ENCODE data around the gene PRPF38B.

PRPF38B gene

DNA sequence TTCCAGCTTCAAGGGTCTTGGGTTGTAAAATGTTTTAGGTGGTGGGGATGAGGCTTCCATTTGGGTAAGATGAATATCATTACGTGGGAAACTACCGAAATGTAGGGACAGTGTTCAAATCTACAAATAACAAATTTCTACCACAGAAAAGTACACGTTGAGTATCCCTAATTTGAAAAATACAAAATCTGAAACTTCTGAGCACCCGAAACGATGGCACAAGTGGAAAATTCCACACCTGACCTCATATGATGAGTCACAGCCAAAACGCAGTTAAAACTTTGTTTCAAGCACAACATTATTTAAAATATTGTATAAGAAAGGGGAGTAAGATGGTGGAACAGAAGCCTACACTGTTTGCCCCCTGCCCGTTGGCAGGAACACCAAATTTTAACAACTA, 22.4 kb upstream of the PRPF38B start:
- no peak for TF ChIP-seq POLR2AphosphoS5 (IDR thresholded peaks at IDR 0.05; ENCODE audit: low read depth, low read length)

- TF ChIP-seq REST (IDR thresholded peaks at IDR 0.05; ENCODE audit: insufficient read depth in 1 of 2, low read depth in 2 of 2, low read length in 2 of 2) (no peak), TAF1 (IDR thresholded peaks at IDR 0.05; ENCODE audit: borderline replicate concordance, insufficient read depth, low read length) (no peak), POLR2AphosphoS5 (IDR thresholded peaks at IDR 0.05; ENCODE audit: low read depth, low read length) (no peak), FOXP2 (optimal IDR thresholded peaks at IDR 0.05; ENCODE audit: borderline replicate concordance, extremely low read depth, extremely low read length, insufficient read depth) (no peak), SIN3A (IDR thresholded peaks at IDR 0.05; ENCODE audit: borderline replicate concordance, insufficient read depth, low read length) (no peak)
Observed at GRCh38 chr1:108670131-108670773, 21.9 kb upstream of the PRPF38B start.

DNA sequence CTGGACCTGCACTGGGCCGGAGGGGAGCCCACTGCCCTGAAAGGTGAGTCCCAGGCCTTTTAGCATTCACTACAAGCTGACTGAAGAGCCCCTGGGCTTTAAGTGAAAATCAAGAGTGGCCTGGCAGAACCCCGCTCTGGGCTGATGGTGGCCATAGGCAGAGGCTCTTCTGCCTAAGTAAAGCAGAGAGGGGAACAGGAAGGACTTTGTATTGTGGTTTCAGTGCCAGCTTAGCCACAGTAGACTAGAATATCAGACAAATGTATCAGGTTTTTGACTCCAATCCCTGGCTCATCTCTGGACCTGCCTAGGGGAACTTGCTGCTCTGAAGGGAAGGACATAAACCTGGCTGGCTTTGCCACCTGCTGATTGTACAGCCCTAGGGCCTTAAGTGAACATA, 21.0 kb upstream of the PRPF38B start:
- TF ChIP-seq SIN3A (IDR thresholded peaks at IDR 0.05; ENCODE audit: borderline replicate concordance, insufficient read depth, low read length) (no peak), TAF1 (IDR thresholded peaks at IDR 0.05; ENCODE audit: borderline replicate concordance, insufficient read depth, low read length) (no peak), REST (IDR thresholded peaks at IDR 0.05; ENCODE audit: insufficient read depth in 1 of 2, low read depth in 2 of 2, low read length in 2 of 2) (no peak), FOXP2 (optimal IDR thresholded peaks at IDR 0.05; ENCODE audit: borderline replicate concordance, extremely low read depth, extremely low read length, insufficient read depth) (no peak), POLR2AphosphoS5 (IDR thresholded peaks at IDR 0.05; ENCODE audit: low read depth, low read length) (no peak)

DNA sequence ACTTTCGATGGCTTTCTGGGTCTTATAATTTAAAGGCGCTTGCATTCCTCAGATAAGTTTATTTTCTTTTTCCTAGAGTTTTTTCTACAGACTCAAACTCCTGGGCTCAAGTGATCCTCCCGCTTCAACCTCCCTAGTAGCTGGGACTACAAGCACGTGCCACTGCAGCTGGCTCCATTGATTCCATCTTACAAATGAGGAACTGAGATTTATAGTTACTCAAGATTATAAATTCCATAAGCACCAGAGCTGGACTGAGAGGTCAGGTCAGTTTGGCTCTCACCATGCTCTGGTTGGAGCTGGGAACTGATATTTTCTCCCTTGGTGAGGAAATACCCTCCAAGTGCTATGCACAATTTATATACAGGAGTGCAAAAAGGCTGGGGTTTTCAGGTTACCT, 13.4 kb upstream of the PRPF38B start:
- TF ChIP-seq FOXP2 (optimal IDR thresholded peaks at IDR 0.05; ENCODE audit: borderline replicate concordance, extremely low read depth, extremely low read length, insufficient read depth), result no peak
- no peak for TF ChIP-seq REST (IDR thresholded peaks at IDR 0.05; ENCODE audit: insufficient read depth in 1 of 2, low read depth in 2 of 2, low read length in 2 of 2)

GRCh38 chr1:108679586-108680213, 12.4 kb upstream of the PRPF38B start:
- no peak for TF ChIP-seq TAF1 (IDR thresholded peaks at IDR 0.05; ENCODE audit: borderline replicate concordance, insufficient read depth, low read length)
- no peak for TF ChIP-seq FOXP2 (optimal IDR thresholded peaks at IDR 0.05; ENCODE audit: borderline replicate concordance, extremely low read depth, extremely low read length, insufficient read depth)
- no peak for TF ChIP-seq SIN3A (IDR thresholded peaks at IDR 0.05; ENCODE audit: borderline replicate concordance, insufficient read depth, low read length)
- no peak for TF ChIP-seq POLR2AphosphoS5 (IDR thresholded peaks at IDR 0.05; ENCODE audit: low read depth, low read length)
- TF ChIP-seq REST (IDR thresholded peaks at IDR 0.05; ENCODE audit: insufficient read depth in 1 of 2, low read depth in 2 of 2, low read length in 2 of 2), result no peak
